Suppressor macrophage treated with lipopolysaccharide for 4 hours (primary cell): Measurements from ENCODE around the gene PGPEP1.
"Not testable (repeated sequence)": the region's sequence is repeated elsewhere in the genome, so short reads cannot be mapped to it uniquely, and the experiment has no call there.

Experiments
- DNase-seq: peaks from one replicate; pipeline ENCODE4 v3.0.0-alpha.2; 2020

The PGPEP1 gene

GRCh38 chr19:18308948-18309325 is 31.5 kb upstream of the PGPEP1 start:
- no peak for DNase-seq

- DNase-seq, result no peak
Measured at GRCh38 chr19:18309525-18310064, 30.8 kb upstream of the PGPEP1 start.

- DNase-seq, result no peak
Measured at GRCh38 chr19:18310118-18310909, 30.1 kb upstream of the PGPEP1 start.

GRCh38 chr19:18310966-18311365 is 29.4 kb upstream of the PGPEP1 start:
- DNase-seq, result no peak

- no peak for DNase-seq
Measured at GRCh38 chr19:18311502-18312091, 28.8 kb upstream of the PGPEP1 start.

- no peak for DNase-seq
Measured at GRCh38 chr19:18312092-18312534, 28.3 kb upstream of the PGPEP1 start.

- no peak for DNase-seq
Measured at GRCh38 chr19:18313398-18313797, 27.0 kb upstream of the PGPEP1 start.

GRCh38 chr19:18317961-18318800 is 22.2 kb upstream of the PGPEP1 start:
- DNase-seq, result no peak

- no peak for DNase-seq
Measured at GRCh38 chr19:18319591-18320135, 20.7 kb upstream of the PGPEP1 start.

GRCh38 chr19:18320865-18321733 is 19.3 kb upstream of the PGPEP1 start:
- DNase-seq, result peak; percentile 51

- DNase-seq, result peak; percentile 35
Measured at GRCh38 chr19:18321734-18322102, 18.7 kb upstream of the PGPEP1 start.

GRCh38 chr19:18322318-18322758 is 18.1 kb upstream of the PGPEP1 start:
- DNase-seq, result peak; percentile 56

GRCh38 chr19:18322759-18323460 is 17.5 kb upstream of the PGPEP1 start, which contains the start of gene LSM4:
Gene LSM4 (minus strand): TSS chr19:18323076. CDS start chr19:18323020, 56 bp downstream.
- DNase-seq, result peak; percentile 99

- DNase-seq, result not testable (repeated sequence)
Measured at GRCh38 chr19:18324373-18324731, 16.0 kb upstream of the PGPEP1 start.

- DNase-seq, result no peak
Measured at GRCh38 chr19:18326772-18327171, 13.6 kb upstream of the PGPEP1 start.

GRCh38 chr19:18328340-18329034 is 11.9 kb upstream of the PGPEP1 start:
- peak; percentile 97 for DNase-seq

GRCh38 chr19:18329035-18329376 is 11.4 kb upstream of the PGPEP1 start:
- no peak for DNase-seq

- DNase-seq, result no peak
Measured at GRCh38 chr19:18330868-18331267, 9.5 kb upstream of the PGPEP1 start.

- DNase-seq, result no peak
Measured at GRCh38 chr19:18332917-18333530, 7.4 kb upstream of the PGPEP1 start.

- no peak for DNase-seq
Measured at GRCh38 chr19:18333680-18334079, 6.7 kb upstream of the PGPEP1 start.
